C1 segment of cervical spinal cord (tissue), 14 donors: ENCODE results near the gene PRKAR1B.
A peak's percentile ranks its signal among the peaks of the same experiment; 100 is the strongest.
"Not testable (repeated sequence)": the region's sequence is repeated elsewhere in the genome, so short reads cannot be mapped to it uniquely, and the experiment has no call there.

Experiments used
- DNase-seq, 14 donors: peaks; one replicate each; lab custom pipeline; 2025; lab: John Stamatoyannopoulos, UW

Gene PRKAR1B

GRCh38 chr7:645606-646005 lies 81.5 kb downstream of the PRKAR1B start:
- DNase-seq: no peak

GRCh38 chr7:644381-645305 lies 82.4 kb downstream of the PRKAR1B start:
- no peak for DNase-seq

- DNase-seq: no peak
Measured at GRCh38 chr7:641966-642365, 85.1 kb downstream of the PRKAR1B start.

DNA sequence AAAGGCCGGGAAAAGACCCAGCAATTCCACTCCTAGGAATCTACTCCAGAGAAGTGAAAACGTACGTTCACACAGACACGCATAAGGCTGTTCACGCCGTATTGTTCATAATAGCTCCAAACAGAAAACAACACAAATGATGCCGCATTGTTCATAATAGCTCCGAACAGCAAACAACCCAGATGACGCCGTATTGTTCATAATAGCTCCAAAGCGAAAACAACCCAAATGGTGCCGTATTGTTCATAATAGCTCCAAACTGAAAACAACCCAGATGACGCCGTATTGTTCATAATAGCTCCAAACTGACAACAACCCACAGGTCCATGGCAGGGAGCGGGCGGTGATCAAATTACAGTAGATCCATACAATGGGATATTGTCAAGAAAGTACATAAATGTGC lies 85.8 kb downstream of the PRKAR1B start:
- no peak for DNase-seq

DNA sequence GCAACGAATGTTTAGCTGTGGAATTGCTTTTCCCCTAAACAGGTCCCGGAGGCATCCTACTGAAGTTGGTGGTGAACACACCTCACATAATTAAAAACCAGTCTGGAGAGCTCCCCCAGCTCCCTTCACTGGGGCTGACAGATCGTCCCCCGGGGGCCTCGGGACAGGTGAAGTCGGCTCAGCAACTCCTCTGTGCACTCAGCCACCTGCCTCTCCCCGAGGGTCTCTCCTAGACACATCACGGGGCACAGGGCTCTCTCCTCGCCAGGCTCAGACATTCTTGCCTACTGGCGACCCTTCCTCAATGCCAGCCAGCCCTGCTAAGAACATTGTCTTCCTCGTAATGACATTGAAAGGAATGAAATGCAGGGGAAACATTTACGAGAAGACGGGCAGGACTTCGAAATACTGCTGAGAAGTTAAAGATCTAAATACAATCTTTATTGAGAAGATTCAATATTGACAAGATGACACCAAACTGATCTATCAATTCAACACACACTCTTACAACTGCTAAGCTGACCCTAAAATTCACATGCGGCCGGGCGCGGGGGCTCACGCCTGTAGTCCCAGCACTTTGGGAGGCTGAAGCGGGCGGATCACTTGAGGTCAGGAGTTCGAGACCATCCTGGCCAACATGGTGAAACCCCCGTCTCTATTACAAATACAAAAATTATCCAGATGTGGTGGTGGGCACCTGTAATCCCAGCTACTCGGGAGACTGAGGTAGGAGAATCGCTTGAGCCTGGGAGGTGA lies 88.6 kb downstream of the PRKAR1B start:
- no peak for DNase-seq

DNA sequence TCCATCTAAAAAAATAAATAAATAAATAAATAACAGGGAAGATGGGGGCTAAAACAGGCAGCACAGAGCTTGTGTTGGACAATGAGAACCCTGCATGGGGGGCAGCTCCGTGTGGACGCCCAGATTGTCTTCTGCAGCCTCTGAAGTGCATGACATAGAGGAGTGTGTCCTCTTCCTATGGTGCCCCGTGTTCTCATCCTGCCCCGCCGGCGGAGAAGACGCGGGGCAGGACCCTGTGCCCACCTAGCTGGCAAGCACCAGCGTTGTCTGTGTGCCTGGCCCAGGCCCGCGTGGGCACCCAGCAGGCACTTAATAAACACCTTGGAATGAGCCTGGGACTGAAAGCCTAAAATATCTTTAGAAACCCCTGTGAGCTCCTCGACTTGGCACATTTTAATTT lies 89.3 kb downstream of the PRKAR1B start:
- no peak for DNase-seq

DNA sequence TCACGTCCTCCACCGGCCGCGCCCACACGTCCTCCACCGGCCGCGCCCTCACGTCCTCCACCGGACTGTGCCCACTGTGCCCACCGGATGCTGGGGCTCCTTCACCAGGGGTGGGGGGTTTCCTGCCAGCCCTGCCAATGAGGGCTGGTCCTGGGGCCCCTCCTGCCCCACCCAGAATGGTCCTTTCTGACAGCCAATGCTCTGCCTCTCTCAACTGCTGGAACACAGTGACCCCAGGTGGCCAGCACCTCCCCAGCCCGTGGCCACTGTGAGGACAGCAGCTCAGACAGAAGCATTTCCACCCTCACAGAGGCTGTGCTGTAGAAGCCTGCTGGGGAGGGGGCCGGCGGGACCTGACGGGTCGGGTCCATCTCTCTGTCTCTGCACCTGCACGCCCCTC lies 90.7 kb downstream of the PRKAR1B start:
- peak in 7 of 14 donors; percentile 4 to 33 (median 10) for DNase-seq

DNA sequence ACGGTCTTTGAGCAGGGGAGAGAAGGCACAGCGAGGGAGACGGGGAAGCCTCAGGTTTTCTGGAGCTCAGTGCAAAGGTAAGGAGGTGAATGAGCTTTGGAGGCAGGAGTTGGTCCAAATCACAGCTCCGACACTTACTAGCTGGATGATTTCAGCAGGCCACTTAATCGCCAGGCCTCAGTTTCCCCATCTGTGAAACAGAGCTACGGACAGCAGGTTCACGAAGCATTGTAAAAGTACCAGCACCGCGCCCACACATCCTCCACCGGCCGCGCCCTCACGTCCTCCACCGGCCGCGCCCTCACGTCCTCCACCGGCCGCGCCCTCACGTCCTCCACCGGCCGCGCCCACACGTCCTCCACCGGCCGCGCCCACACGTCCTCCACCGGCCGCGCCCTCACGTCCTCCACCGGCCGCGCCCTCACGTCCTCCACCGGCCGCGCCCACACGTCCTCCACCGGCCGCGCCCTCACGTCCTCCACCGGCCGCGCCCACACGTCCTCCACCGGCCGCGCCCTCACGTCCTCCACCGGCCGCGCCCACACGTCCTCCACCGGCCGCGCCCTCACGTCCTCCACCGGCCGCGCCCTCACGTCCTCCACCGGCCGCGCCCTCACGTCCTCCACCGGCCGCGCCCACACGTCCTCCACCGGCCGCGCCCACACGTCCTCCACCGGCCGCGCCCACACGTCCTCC lies 91.2 kb downstream of the PRKAR1B start:
- DNase-seq: not testable (repeated sequence)

GRCh38 chr7:635227-635626 lies 91.9 kb downstream of the PRKAR1B start:
- DNase-seq: no peak

GRCh38 chr7:633381-634018 lies 93.6 kb downstream of the PRKAR1B start:
- no peak for DNase-seq

GRCh38 chr7:632831-633210 lies 94.3 kb downstream of the PRKAR1B start:
- DNase-seq: no peak

DNA sequence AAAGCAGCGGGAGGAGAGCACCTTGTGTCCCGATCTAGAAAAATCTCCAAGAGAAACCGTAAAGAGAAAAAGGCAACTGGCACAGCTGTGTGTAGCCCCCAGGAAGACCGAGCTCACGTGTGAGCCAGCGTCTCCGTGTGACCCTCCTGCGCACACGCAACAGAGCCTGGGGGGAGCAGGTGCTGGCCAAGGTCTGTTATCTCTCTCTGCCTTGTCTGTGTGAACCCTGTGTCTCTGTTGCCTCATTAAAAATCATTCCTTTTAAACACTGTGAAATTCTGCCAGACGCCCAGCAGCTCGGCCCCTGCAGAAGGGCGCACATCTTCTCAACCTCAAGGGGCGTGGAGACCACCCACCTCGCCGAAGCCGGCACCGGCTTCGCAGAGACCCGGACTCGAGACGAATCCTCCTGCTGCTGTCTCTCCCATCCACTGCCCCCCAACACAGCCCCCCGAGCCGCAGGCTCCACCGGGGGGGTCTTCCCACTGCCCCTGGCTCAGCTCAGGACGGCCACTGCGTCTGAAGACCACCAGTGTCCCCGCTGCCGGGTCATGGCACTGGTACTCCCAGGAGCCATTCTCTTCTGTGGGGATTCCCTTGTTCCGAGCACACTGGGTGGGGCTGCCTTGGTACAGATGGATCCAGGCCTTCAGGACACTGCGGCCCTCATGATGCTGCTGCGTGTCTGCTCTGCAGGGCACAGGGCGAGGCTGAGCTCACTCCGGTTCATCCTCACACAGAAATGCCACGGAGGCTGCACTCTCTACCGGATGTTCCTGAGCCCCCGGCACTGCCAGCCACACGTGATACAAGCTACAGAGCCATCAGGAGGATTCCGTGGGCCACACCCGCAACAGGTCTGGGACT lies 94.9 kb downstream of the PRKAR1B start:
- DNase-seq: no peak

DNA sequence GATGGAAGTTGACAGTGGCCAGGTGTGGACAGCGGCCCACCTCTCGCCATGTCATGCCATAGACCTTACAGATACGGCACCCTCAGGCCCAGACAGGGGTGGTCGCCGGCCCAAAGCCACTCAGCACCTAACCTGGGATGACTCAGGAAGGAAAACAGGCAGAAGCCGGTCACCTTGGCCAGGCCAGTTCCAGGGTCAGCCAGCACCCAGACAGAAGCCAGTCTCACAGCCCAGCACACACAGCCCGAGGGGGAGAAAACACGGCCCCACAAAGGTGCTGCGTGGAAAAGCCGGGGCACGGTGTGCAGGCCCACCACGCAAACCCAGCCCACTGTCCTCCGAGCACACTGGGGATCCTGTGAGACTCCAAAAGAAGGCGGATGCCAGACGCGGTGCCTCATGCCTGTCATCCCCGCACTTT lies 95.8 kb downstream of the PRKAR1B start:
- DNase-seq: no peak

DNA sequence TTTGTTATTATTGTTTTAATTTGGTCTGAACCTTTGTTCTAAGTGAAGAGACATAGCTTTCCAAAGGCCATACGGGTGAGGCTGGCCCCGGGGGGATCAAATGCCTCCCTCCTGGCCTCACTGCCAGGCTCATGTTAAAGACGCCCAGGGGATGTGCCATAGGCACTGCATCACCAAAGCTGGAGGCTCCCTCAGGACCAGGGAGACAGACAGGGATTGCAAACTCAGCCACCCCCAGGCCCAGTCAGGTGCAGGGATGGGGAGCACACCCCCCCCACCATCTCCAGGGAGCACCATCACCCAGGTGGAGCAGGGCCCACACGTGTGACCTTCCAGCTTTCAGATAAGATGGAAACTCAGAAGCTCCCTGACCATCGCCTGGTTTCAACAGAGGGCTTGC lies 96.5 kb downstream of the PRKAR1B start:
- no peak for DNase-seq

DNA sequence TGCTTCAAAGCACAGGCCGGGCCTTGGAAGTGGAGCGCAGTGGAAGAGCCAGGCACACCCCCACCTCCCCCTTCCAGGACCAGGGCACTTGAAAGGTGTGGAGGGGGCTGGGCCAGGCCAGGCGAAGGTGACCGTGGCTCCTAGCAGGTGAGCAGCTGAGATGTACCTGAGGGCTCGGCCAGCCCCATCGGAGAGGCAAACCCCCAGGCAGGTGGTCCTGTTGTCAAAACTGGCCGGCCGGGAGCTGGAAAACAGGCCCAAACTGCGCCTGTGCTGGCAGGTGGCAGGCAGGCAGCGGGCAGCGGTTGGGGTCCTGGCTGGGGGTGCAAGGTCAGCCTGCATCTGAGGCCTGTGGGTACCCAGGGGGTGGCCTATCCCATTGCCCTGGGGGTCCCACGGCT lies 97.0 kb downstream of the PRKAR1B start:
- no peak for DNase-seq

DNA sequence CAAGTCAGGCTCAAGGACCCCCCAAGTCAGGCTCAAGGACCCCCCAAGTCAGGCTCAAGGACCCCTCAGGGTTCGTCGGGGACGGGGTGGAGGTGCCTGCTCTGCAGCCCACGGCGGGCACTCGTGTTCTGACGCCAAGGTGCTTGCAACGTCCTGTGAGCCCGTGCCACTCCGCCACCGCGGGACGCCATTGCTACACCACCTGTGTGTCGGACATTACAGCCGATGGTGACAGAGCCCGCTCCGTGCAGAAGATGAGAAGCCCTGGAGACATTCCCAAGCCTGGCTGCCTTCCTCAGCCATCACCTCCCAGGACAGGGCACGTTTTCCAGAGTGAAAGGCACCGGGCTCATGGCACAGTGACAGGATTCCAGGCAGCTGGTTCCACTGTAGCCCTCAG lies 98.3 kb downstream of the PRKAR1B start:
- no peak for DNase-seq

DNA sequence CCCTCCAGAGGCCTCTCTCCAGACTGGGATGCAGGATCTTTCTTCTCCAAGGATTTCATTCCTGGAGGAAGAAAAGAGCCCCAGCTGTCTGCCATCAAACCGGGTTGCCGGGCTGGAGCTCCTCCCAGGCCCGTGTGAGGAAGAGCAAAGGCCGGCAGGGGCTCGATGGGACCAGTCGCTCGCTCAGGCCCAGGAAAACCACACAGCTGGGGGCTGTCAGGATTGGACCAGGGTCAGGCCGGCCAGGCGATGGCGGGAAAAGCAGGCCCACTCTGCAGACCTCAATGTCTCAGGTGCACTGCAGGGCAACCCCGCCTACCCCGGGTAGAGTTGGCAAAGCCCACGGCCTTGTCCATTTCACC lies 98.7 kb downstream of the PRKAR1B start:
- DNase-seq: no peak

DNA sequence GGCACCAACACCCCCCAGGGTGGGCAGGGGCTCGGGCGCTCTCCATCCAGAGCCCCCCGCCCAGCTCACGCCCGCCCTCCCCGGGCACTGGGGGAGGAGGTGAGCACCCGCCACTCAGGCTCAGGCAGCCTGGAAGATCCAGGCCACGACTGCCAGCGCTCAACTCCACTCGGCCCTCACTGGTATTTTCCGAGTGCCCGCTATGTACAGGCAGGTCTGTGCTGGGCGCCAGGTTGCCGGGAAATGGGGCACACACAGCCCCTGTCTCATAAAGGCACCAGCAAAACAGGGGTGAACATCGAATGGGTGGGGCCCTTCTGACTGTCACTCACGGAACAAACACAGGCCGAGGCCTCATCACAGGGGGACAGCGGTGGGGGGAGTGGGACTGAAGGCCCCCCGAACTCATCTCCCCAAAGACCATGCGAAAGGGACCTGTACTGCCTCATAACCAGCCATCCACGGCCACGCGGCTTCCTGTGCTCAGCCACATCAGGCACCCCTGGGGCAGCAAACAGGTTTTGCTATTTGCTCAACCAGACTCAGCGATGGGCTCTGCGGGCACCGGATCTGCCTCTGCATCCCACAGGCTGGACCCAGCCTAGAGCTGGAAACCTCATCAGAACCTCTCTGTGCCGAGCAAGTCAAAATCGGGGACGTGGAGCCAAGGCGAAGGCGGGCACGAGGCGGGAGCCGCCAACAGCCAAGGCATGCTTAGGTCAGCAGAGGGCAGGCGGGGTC lies 99.2 kb downstream of the PRKAR1B start:
- no peak for DNase-seq

- DNase-seq: no peak
Measured at GRCh38 chr7:625376-625971, 101.6 kb downstream of the PRKAR1B start.

- no peak for DNase-seq
Measured at GRCh38 chr7:623464-623863, 103.6 kb downstream of the PRKAR1B start.
